Stimulated activated CD8-positive, alpha-beta memory T cell treated with anti-CD3 and anti-CD28 coated beads, Interleukin-15, amount 100 ng/mL, for 1 hour (primary cell): ENCODE data around the gene ACSS3.
"Not testable (repeated sequence)": the region's sequence is repeated elsewhere in the genome, so short reads cannot be mapped to it uniquely, and the experiment has no call there.

ENCODE experiments used
- DNase-seq: peaks from one replicate; pipeline ENCODE4 v3.0.0-alpha.2; 2020; ENCODE audit warnings: low read depth

ACSS3 gene

GRCh38 chr12:81077686-81078441 lies at the start of gene ACSS3:
TSS of gene ACSS3 (plus strand) at chr12:81078079. CDS start at chr12:81078121, 42 bp downstream.
- DNase-seq, result no peak

GRCh38 chr12:81034926-81035325 lies 43.0 kb upstream of the ACSS3 start:
- DNase-seq, result no peak

DNA sequence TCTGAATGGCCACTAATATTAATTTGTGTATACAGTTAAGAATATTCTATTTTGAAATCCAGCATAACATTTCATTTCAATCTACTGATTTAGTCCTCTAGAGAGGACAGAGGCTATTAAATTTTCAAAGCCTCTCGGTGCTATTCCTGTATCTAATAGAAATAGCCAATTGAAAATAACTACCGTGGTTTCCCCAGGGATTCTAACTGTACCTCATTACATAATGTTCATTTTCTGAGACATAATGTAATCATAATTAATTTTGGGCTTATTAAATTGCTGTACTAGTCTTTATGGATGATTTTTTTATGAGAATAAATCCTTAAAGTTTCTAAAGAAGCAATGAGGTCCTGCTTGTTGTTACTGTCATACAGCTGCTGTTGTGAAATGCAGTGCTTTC lies 38.6 kb upstream of the ACSS3 start:
- DNase-seq, result no peak

DNA sequence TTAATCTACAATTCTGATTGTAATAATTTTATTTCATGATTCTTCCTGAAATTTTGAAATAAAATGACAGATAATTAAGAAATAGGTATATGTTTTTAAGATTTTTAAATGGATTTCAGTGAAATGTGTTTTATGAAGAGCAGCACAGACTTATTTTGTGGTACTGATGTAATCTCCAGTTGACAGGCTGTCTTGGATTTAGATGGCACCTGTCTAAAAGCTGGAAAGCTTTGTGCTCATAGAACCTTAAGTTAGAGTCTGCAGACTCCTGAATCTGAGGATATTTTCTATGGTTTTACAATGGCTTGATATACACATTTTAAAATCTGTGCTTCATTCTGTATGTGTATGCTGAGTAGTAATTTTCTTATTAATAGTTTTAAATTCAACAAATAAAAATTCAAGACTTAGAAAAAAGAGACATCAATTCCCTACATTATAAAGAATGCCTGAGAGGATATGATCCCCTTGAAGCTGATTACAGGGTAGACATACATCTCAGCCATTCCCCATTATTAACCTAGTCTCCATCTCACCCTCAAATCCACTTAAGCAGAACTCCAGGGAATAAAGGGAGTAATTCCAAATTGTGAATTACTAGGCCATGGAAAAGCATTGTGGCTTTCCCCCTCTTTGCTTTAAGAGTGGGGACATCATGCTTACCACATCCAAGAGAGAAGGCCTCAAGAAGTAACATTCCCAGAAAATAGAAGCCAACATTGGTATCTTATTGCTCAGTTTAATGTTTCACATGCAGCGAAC lies 33.7 kb upstream of the ACSS3 start:
- DNase-seq, result no peak

DNA sequence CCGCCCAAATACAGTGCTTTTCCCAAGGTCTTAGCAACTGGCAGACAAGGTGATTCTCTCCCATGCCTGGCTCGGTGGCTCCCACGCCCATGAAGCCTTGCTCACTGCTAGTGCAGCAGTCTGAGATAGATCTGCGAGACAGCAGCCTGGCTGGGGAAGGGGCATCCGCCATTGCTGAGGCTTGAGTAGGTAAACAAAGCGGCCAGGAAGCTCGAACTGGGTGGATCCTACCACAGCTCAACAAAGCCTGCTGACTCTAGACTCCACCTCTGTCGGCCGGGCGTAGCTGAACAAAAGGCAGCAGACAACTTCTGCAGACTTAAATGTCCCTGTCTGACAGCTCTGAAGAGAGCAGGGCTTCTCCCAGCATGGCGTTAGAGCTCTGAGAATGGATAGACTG lies 12.9 kb upstream of the ACSS3 start:
- DNase-seq, result not testable (repeated sequence)

- no peak for DNase-seq
Observed at GRCh38 chr12:81070846-81071245, 7.0 kb upstream of the ACSS3 start.

GRCh38 chr12:81075539-81075938 lies 2.3 kb upstream of the ACSS3 start:
- no peak for DNase-seq

DNA sequence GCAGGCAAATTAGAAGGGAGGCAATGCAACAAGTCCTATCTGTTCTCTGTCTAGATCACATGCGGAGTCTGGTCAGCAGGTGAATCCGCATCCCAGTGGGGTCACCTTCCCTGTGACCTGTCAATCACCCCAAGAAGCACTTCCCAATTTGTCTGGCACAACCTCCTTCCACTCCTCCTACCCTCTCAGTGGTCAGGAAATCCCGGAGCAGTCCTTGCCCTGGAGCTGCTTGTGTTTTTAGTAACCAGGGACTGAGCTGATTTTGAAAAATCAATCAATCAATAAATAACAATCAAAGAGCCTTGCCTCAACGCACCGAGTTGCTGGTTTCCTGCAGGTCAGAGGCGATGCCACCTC lies 572 bp upstream of the ACSS3 start:
- no peak for DNase-seq

DNA sequence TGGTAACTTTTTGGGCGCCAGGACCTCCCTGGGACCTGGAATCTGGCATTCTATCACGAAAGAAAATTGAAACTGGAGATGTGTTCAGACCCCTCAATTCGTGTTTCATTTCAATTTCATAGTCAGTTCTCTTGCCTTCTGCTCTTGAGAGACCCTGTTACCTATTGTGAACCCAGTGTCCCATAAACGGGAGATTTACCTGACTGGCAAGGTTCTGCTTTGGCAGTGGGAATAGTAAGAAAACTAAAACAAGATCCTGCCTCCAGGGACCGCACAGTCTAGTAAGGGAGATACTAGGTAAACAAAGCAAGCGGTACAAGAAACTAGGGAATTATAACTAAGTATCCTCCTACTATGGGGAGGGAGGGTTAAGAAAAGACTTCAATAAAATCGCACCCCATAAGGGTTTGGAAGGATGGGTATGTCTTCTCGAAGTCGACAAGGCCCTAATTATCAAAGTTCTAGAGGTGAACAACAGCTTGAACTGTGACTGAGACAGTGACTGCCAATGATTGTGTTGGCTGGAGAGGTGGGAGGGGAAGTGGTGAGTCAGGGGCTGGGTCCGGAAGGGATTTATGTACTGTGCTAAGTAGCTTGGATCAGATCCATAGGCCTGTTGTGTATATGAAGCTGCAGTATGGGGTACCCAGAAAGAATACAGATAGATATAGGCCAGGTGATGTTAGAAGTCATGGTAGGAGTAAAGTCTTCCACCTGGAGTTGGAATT lies 754 bp downstream of the ACSS3 start:
- DNase-seq, result no peak

DNA sequence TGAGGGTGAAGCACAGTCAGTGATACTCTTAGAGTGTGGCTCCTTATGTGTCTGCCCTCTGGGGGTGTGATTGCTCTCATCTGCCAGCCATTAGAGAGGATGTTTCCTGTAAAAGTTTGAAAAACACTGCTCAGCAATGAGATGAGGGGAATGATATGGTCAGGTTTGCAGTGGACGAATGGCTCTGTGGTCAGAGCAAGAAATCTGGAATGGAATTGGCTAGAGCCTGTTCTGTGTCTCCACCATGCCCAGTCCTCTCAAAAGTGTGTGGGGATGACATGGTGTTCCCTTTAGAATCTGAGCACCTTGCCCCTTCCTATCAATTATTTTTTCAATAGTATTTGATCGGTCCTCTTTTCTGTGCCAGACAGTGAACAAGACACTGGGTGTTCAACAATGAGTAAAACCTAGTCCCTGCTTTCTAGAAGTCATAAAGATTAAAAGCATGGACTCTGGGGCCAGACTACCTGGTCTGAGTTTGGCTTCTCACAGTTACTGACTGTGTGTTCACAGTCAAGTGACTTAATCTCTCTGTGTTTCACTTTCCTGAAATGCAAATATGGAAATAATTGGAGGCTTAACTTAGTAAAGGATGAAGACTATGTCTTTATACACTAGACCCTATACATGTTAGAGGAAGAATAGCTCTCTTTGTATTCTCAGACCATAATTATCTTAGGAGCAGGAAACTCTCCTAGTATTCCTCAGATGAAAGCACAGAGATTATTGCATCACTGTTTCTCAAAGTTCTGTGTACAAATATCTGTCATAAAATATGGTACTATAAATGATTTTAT lies 1.6 kb downstream of the ACSS3 start:
- no peak for DNase-seq

DNA sequence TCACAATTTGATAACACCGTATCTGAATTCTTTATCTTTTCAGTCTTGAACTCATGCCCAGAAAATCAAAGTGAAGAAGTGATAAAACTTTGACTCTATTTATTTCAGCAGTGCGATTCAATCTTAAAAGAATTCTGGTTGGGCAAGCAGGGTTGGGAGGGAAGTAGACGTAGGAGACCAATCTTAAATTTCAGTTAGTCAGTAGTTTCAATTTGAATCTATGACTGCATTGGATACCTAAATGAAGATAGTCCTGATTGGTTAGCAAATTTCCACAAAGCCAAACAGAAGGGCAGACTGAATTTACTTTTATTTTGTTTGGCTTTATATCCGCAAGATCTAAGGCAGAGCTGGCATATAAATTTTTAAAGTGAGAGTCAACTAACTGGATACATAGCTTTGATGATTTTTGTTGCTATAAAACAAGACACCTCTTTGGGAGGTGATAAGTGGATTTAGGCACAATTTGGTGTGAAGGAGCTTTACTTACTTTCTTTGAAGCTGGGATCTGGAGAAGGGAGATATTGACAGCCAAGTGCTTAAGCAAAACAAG lies 2.6 kb downstream of the ACSS3 start:
- no peak for DNase-seq

GRCh38 chr12:81081726-81082125 lies 3.8 kb downstream of the ACSS3 start:
- DNase-seq, result no peak

DNA sequence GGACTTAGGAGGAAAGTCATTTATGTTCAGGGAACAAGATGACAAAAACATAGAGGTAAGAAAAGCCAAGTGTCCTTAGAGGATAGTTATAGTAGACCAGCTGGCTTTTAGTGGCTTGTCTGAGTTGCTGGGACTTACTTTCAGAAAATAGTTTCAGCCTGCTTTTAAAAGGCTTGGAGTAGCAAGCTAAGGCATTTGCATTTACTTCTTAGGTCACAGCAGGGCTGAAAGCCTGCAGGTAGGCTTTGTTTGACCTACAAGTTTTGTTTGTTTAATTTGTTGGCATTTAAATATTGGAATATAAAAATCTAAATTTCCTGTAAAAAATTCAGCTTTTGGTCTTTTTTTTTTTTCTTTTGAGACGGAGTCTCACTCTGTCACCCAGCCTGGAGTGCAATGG lies 5.1 kb downstream of the ACSS3 start:
- no peak for DNase-seq

- no peak for DNase-seq
Observed at GRCh38 chr12:81083906-81084513, 6.1 kb downstream of the ACSS3 start.

DNA sequence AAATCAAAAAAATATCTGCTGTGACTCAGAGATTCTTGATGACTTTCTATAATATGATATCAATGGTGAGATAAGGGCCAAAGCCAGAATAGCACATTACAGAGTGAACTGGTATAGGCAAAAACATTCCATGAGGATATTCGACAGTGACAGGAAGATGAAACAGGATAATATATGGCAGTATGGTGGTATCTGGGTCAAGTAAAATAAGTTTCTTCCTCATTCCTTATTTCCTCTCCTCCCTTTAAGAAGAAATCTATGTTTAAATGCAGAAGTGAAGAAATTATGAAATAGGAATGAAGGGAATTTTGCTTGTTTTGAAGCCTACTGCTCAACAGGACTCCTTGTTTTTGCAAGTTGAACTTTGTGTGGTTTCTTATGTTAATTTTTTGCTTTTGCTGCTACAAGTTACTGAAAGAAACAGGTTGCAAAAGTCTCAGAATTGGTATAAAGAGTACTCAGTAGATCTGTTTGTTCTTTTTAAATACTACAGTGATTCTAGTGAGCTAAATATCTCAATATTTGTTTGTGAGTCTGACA lies 7.0 kb downstream of the ACSS3 start:
- no peak for DNase-seq

DNA sequence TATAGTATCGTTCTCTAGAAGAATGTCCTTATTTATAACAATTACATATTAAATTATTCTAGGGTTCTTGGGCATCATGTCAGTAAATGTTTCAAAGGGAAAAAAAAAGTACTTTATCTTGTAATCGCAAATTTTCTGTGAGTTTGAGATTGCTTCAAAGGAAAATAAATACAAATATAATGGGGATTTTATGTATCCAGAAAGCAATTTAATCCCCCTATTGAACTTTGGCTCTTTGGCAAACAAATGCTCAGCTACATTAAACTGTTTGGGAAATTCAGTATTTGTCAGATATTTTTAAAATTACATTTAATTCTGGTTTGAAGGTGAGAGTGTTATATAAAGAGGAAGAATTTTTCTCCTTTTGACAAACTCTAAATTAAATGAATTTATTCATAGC lies 8.0 kb downstream of the ACSS3 start:
- DNase-seq, result no peak

DNA sequence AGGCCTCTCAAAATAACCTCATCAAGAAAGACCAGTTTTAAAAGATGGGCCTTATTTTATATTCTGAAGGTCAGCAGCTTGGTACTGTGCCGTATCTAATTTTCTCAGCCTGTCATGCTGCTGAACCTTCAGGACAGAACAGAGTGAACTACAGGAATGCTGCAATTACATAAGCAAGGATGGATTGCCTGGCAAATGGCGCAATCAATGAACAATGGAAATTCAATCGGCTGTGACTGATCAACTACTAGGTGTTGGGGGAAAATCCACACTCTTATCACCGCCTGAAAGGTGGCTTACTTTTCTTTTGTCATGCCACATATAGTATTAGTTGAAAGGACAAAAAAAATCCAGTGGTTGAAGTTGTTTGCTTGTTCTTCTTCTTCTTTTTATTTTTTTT lies 8.5 kb downstream of the ACSS3 start:
- DNase-seq, result no peak

DNA sequence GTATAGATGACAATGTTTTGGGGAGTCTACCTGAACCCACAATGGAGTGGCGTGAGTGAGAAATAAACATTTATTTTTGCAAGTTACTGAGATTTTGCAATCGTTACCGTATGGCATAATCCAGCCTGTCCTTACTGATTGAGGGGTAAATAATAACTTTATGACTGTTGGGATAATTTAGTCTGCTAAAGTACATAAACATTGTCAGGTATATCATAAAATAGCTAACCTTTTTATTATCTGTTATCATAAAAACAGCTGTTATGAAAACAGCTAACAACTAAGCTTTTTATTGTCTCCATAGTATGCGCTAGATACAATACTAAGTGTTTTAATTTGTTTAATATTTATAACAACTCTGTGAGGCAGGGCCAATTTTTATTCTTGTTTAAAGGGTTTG lies 10.3 kb downstream of the ACSS3 start:
- DNase-seq, result no peak

DNA sequence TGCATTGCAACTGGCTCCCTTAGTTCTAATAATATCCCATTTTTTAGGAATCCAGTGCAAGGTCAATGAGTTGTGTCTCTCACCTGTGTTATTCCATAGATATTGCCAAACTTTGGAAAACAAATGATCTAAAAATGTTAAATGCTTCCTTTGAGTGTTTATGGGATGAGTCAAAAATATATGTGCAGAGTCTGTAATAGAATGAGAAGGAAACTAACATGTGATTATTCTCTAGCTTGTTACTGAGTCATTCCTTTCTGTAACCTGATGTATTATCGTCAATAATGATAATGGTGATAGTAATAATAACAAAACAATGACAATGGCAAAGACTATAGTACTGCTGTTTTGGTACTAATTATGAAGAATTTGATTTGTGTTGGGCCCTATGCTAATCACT lies 11.5 kb downstream of the ACSS3 start:
- no peak for DNase-seq

GRCh38 chr12:81092053-81092452 lies 14.2 kb downstream of the ACSS3 start:
- DNase-seq, result no peak

- DNase-seq, result no peak
Observed at GRCh38 chr12:81094718-81095360, 17.0 kb downstream of the ACSS3 start.
